Stimulated activated CD4-positive, alpha-beta T cell treated with anti-CD3 and anti-CD28 coated beads, Interleukin-2, amount 100 ng/mL, for 4 hours (primary cell): ENCODE measurements around the gene SLC16A8.

Experiments used
- DNase-seq: peaks from one replicate; pipeline ENCODE4 v3.0.0-alpha.2; 2020; ENCODE audit warnings: low read depth

The SLC16A8 gene

GRCh38 chr22:38028344-38029130 is 55.4 kb downstream of the SLC16A8 start:
- DNase-seq: no peak
